Activated naive CD4-positive, alpha-beta T cell treated with anti-CD3 and anti-CD28 coated beads, Interleukin-2, amount 10 ng/mL, durations not matched to agents 7 days and 5 days (primary cell): ENCODE measurements around the gene LDHD.
A peak's percentile ranks its signal among the peaks of the same experiment; 100 is the strongest.
"Not testable (repeated sequence)": the region's sequence is repeated elsewhere in the genome, so short reads cannot be mapped to it uniquely, and the experiment has no call there.

Experiments
- CTCF ChIA-PET: fragments of 350-600 bp; sonication (Branson Sonifier 250); formaldehyde crosslinking; loops from one replicate; lab custom pipeline; 2021; ENCODE audit warnings: antibody characterized with exemption; lab: Charles Lee
- DNase-seq: peaks from one replicate; pipeline ENCODE4 v3.0.0-alpha.2; 2020
- H3K27ac Mint-ChIP-seq: one replicate; pipeline ENCODE4 v1.8.0; 2021; ENCODE audit warnings: mild to moderate bottlenecking, moderate library complexity, mixed read lengths
- H3K27me3 Mint-ChIP-seq: one replicate; pipeline ENCODE4 v1.8.0; 2021; ENCODE audit warnings: mild to moderate bottlenecking, mixed read lengths
- H3K36me3 Mint-ChIP-seq: one replicate; pipeline ENCODE4 v1.8.0; 2021; ENCODE audit warnings: mixed read lengths
- H3K4me1 Mint-ChIP-seq: one replicate; pipeline ENCODE4 v1.8.0; 2021; ENCODE audit warnings: mixed read lengths
- H3K4me3 Mint-ChIP-seq: one replicate; pipeline ENCODE4 v1.8.0; 2021; ENCODE audit warnings: mild to moderate bottlenecking, moderate library complexity, mixed read lengths
- H3K9me3 Mint-ChIP-seq: one replicate; pipeline ENCODE4 v1.8.0; 2021; ENCODE audit warnings: mixed read lengths

Gene LDHD

GRCh38 chr16:75099738-75100602 lies 16.6 kb downstream of the LDHD start:
- H3K9me3 Mint-ChIP-seq, result peaks cover 2% of the 10 kb centered on the region
- peak; percentile 66 for DNase-seq
- peaks cover 3% of the 10 kb centered on the region for H3K36me3 Mint-ChIP-seq
- peaks cover 46% of the 10 kb centered on the region for H3K4me1 Mint-ChIP-seq
- CTCF ChIA-PET, result interaction anchor here (0.6 to 5.7 kb wide), 10 partner anchors 10 to 108 kb away, joined by 3 to 52 read pairs (median 4); partner anchors contain the start of gene ZNRF1
- H3K4me3 Mint-ChIP-seq, result no peak overlapping the region
- peak overlapping the region; percentile 82 for H3K27ac Mint-ChIP-seq
- peaks cover 4% of the 10 kb centered on the region for H3K27me3 Mint-ChIP-seq

- no peak overlapping the region for H3K4me3 Mint-ChIP-seq
- H3K36me3 Mint-ChIP-seq, result peaks cover 3% of the 10 kb centered on the region
- H3K9me3 Mint-ChIP-seq, result peaks cover 2% of the 10 kb centered on the region
- CTCF ChIA-PET, result interaction anchor here (0.6 to 5.7 kb wide), 10 partner anchors 9 to 107 kb away, joined by 3 to 52 read pairs (median 4); partner anchors contain the start of gene ZNRF1
- peaks cover 4% of the 10 kb centered on the region for H3K27me3 Mint-ChIP-seq
- peak overlapping the region; percentile 82 for H3K27ac Mint-ChIP-seq
- peaks cover 44% of the 10 kb centered on the region for H3K4me1 Mint-ChIP-seq
- no peak for DNase-seq
Observed at GRCh38 chr16:75099075-75099667, 17.4 kb downstream of the LDHD start.

GRCh38 chr16:75097941-75098901 lies 18.4 kb downstream of the LDHD start:
- Mint-ChIP-seq H3K4me1 (peaks cover 44% of the 10 kb centered on the region), H3K9me3 (no peaks in the 10 kb centered on the region), H3K27me3 (peaks cover 4% of the 10 kb centered on the region), H3K27ac (no peak overlapping the region), H3K36me3 (peaks cover 3% of the 10 kb centered on the region), H3K4me3 (no peak overlapping the region)
- CTCF ChIA-PET, result interaction anchor here (0.6 to 5.7 kb wide), 8 partner anchors 8 to 120 kb away, joined by 3 to 52 read pairs (median 4); partner anchors contain the start of gene ZNRF1
- DNase-seq, result peak; percentile 54

- H3K36me3 Mint-ChIP-seq, result no peaks in the 10 kb centered on the region
- H3K4me1 Mint-ChIP-seq, result peaks cover 41% of the 10 kb centered on the region
- H3K27ac Mint-ChIP-seq, result no peak overlapping the region
- CTCF ChIA-PET, result interaction anchor here (2.5 to 5.7 kb wide), 3 partner anchors 10 to 99 kb away, joined by 10 to 52 read pairs (median 16); partner anchors contain the start of gene ZNRF1
- no peaks in the 10 kb centered on the region for H3K27me3 Mint-ChIP-seq
- no peak overlapping the region for H3K4me3 Mint-ChIP-seq
- DNase-seq, result no peak
- H3K9me3 Mint-ChIP-seq, result no peaks in the 10 kb centered on the region
Observed at GRCh38 chr16:75097191-75097761, 19.3 kb downstream of the LDHD start.

GRCh38 chr16:75096656-75097055 lies 19.9 kb downstream of the LDHD start:
- Mint-ChIP-seq H3K36me3 (no peaks in the 10 kb centered on the region), H3K4me1 (peaks cover 39% of the 10 kb centered on the region), H3K9me3 (no peaks in the 10 kb centered on the region), H3K27ac (no peak overlapping the region), H3K27me3 (no peaks in the 10 kb centered on the region), H3K4me3 (no peak overlapping the region)
- DNase-seq, result no peak
- CTCF ChIA-PET, result interaction anchor here (5.7 kb wide), 1 partner anchor 13 kb away, joined by 52 read pairs; no protein-coding TSS in a partner anchor

GRCh38 chr16:75095204-75095621 lies 21.4 kb downstream of the LDHD start:
- CTCF ChIA-PET, result interaction anchor here (1.2 to 1.4 kb wide), 2 partner anchors 16 to 23 kb away, joined by 3 to 4 read pairs; no protein-coding TSS in a partner anchor
- Mint-ChIP-seq H3K27ac (no peak overlapping the region), H3K36me3 (no peaks in the 10 kb centered on the region), H3K4me3 (no peak overlapping the region), H3K27me3 (no peaks in the 10 kb centered on the region), H3K4me1 (peaks cover 28% of the 10 kb centered on the region), H3K9me3 (no peaks in the 10 kb centered on the region)
- DNase-seq, result no peak

- H3K9me3 Mint-ChIP-seq, result no peaks in the 10 kb centered on the region
- no peak overlapping the region for H3K27ac Mint-ChIP-seq
- no peaks in the 10 kb centered on the region for H3K36me3 Mint-ChIP-seq
- no peaks in the 10 kb centered on the region for H3K27me3 Mint-ChIP-seq
- no peak overlapping the region for H3K4me3 Mint-ChIP-seq
- DNase-seq, result no peak
- H3K4me1 Mint-ChIP-seq, result peaks cover 17% of the 10 kb centered on the region
- CTCF ChIA-PET, result interaction anchor here (1.4 kb wide), 1 partner anchor 21 kb away, joined by 4 read pairs; no protein-coding TSS in a partner anchor
Observed at GRCh38 chr16:75093598-75094540, 22.7 kb downstream of the LDHD start.

- DNase-seq, result no peak
- H3K36me3 Mint-ChIP-seq, result no peaks in the 10 kb centered on the region
- H3K27ac Mint-ChIP-seq, result no peak overlapping the region
- H3K4me1 Mint-ChIP-seq, result peaks cover 8% of the 10 kb centered on the region
- H3K4me3 Mint-ChIP-seq, result no peak overlapping the region
- CTCF ChIA-PET, result interaction anchor here (0.7 kb wide), 1 partner anchor 94 kb away, joined by 3 read pairs; the partner anchor contains the start of gene ZNRF1
- H3K9me3 Mint-ChIP-seq, result no peaks in the 10 kb centered on the region
- no peaks in the 10 kb centered on the region for H3K27me3 Mint-ChIP-seq
Observed at GRCh38 chr16:75092777-75093176, 23.8 kb downstream of the LDHD start.

- H3K9me3 Mint-ChIP-seq, H3K4me3 Mint-ChIP-seq, H3K36me3 Mint-ChIP-seq, H3K4me1 Mint-ChIP-seq, DNase-seq, H3K27me3 Mint-ChIP-seq, H3K27ac Mint-ChIP-seq: not testable (repeated sequence)
- CTCF ChIA-PET, result interaction anchor here (0.6 kb wide), 1 partner anchor 91 kb away, joined by 3 read pairs; no protein-coding TSS in a partner anchor
Observed at GRCh38 chr16:75091619-75092018, 25.0 kb downstream of the LDHD start.

- not testable (repeated sequence) for H3K4me3 Mint-ChIP-seq, H3K27ac Mint-ChIP-seq, H3K4me1 Mint-ChIP-seq, H3K36me3 Mint-ChIP-seq, DNase-seq, H3K27me3 Mint-ChIP-seq, H3K9me3 Mint-ChIP-seq
- CTCF ChIA-PET, result interaction anchor here (0.6 to 0.7 kb wide), 2 partner anchors 92 to 391 kb away, joined by 3 read pairs; no protein-coding TSS in a partner anchor
Observed at GRCh38 chr16:75090899-75091298, 25.7 kb downstream of the LDHD start.

GRCh38 chr16:75089486-75090202 lies 26.9 kb downstream of the LDHD start:
- H3K27me3 Mint-ChIP-seq, result no peaks in the 10 kb centered on the region
- no peak for DNase-seq
- H3K4me3 Mint-ChIP-seq, result no peak overlapping the region
- H3K36me3 Mint-ChIP-seq, result no peaks in the 10 kb centered on the region
- H3K27ac Mint-ChIP-seq, result no peak overlapping the region
- CTCF ChIA-PET, result interaction anchor here (1.1 to 1.6 kb wide), 2 partner anchors 9 to 20 kb away, joined by 3 to 9 read pairs; no protein-coding TSS in a partner anchor
- no peaks in the 10 kb centered on the region for H3K9me3 Mint-ChIP-seq
- peaks cover 3% of the 10 kb centered on the region for H3K4me1 Mint-ChIP-seq

- Mint-ChIP-seq H3K27me3 (no peaks in the 10 kb centered on the region), H3K4me1 (peaks cover 3% of the 10 kb centered on the region), H3K36me3 (no peaks in the 10 kb centered on the region), H3K27ac (no peak overlapping the region), H3K9me3 (no peaks in the 10 kb centered on the region), H3K4me3 (no peak overlapping the region)
- CTCF ChIA-PET, result interaction anchor here (1.3 to 1.6 kb wide), 2 partner anchors 10 to 21 kb away, joined by 5 to 9 read pairs; no protein-coding TSS in a partner anchor
- no peak for DNase-seq
Observed at GRCh38 chr16:75088934-75089333, 27.6 kb downstream of the LDHD start.
